Right forelimb (tissue), 1 donor: ENCODE results near the gene SARS2.
"Not testable (repeated sequence)": the region's sequence is repeated elsewhere in the genome, so short reads cannot be mapped to it uniquely, and the experiment has no call there.

Experiments
- DNase-seq: peaks from one replicate; pipeline ENCODE4 v3.0.0-alpha.2; 2018

SARS2 gene

GRCh38 chr19:38946229-38947010 lies 15.9 kb upstream of the SARS2 start:
- DNase-seq: no peak

GRCh38 chr19:38945562-38946228 lies 15.1 kb upstream of the SARS2 start:
- no peak for DNase-seq

- DNase-seq: no peak
These were observed 14.5 kb upstream of the SARS2 start for GRCh38 chr19:38944981-38945506.

- DNase-seq: no peak
These were observed 12.1 kb upstream of the SARS2 start for GRCh38 chr19:38942471-38943181.

GRCh38 chr19:38941979-38942378 lies 11.4 kb upstream of the SARS2 start:
- DNase-seq: no peak

- DNase-seq: not testable (repeated sequence)
These were observed 10.9 kb upstream of the SARS2 start for GRCh38 chr19:38941466-38941865.

GRCh38 chr19:38939957-38940356 lies 9.4 kb upstream of the SARS2 start:
- DNase-seq: no peak

- DNase-seq: no peak
These were observed 3.0 kb upstream of the SARS2 start for GRCh38 chr19:38933544-38933943.

- no peak for DNase-seq
These were observed 2.0 kb upstream of the SARS2 start for GRCh38 chr19:38932425-38933179.

- DNase-seq: no peak
These were observed 894 bp upstream of the SARS2 start for GRCh38 chr19:38931521-38931793.

- DNase-seq: no peak
These were observed 385 bp upstream of the SARS2 start, which contains the start of gene MRPS12 for GRCh38 chr19:38930776-38931520. Gene MRPS12 (plus strand): TSS chr19:38930944. CDS start chr19:38931295, 351 bp downstream.

GRCh38 chr19:38928391-38929001 lies 2.1 kb downstream of the SARS2 start:
- DNase-seq: no peak

- DNase-seq: no peak
These were observed 6.2 kb downstream of the SARS2 start for GRCh38 chr19:38924388-38924787.

- DNase-seq: no peak
These were observed 8.1 kb downstream of the SARS2 start for GRCh38 chr19:38922482-38922881.

- DNase-seq: no peak
These were observed 8.9 kb downstream of the SARS2 start for GRCh38 chr19:38921420-38922274.

- DNase-seq: no peak
These were observed 9.8 kb downstream of the SARS2 start for GRCh38 chr19:38920602-38921419.

GRCh38 chr19:38919837-38920601 lies 10.5 kb downstream of the SARS2 start:
- no peak for DNase-seq

- no peak for DNase-seq
These were observed 12.0 kb downstream of the SARS2 start for GRCh38 chr19:38918526-38918925.

- DNase-seq: no peak
These were observed 12.6 kb downstream of the SARS2 start for GRCh38 chr19:38917921-38918491.
